Measurements from ENCODE around the gene CPXM1. TPM values are rescaled to one million over a fixed set of nuclear protein-coding genes. Genes with fewer than 3 reads are reported as not detected.

Gene CPXM1
- total and polyA plus RNA-seq, 9 of the 15 experiments (the other 6 are each of a cell fraction or from before 2014, with no cell fraction given), result 0.04 to 1.1 (median 0.37) TPM; not detected in 2

GRCh38 chr20:2794866-2795447 lies 5.5 kb downstream of the CPXM1 start (continued):
- TF ChIP-seq, protein P1, sequence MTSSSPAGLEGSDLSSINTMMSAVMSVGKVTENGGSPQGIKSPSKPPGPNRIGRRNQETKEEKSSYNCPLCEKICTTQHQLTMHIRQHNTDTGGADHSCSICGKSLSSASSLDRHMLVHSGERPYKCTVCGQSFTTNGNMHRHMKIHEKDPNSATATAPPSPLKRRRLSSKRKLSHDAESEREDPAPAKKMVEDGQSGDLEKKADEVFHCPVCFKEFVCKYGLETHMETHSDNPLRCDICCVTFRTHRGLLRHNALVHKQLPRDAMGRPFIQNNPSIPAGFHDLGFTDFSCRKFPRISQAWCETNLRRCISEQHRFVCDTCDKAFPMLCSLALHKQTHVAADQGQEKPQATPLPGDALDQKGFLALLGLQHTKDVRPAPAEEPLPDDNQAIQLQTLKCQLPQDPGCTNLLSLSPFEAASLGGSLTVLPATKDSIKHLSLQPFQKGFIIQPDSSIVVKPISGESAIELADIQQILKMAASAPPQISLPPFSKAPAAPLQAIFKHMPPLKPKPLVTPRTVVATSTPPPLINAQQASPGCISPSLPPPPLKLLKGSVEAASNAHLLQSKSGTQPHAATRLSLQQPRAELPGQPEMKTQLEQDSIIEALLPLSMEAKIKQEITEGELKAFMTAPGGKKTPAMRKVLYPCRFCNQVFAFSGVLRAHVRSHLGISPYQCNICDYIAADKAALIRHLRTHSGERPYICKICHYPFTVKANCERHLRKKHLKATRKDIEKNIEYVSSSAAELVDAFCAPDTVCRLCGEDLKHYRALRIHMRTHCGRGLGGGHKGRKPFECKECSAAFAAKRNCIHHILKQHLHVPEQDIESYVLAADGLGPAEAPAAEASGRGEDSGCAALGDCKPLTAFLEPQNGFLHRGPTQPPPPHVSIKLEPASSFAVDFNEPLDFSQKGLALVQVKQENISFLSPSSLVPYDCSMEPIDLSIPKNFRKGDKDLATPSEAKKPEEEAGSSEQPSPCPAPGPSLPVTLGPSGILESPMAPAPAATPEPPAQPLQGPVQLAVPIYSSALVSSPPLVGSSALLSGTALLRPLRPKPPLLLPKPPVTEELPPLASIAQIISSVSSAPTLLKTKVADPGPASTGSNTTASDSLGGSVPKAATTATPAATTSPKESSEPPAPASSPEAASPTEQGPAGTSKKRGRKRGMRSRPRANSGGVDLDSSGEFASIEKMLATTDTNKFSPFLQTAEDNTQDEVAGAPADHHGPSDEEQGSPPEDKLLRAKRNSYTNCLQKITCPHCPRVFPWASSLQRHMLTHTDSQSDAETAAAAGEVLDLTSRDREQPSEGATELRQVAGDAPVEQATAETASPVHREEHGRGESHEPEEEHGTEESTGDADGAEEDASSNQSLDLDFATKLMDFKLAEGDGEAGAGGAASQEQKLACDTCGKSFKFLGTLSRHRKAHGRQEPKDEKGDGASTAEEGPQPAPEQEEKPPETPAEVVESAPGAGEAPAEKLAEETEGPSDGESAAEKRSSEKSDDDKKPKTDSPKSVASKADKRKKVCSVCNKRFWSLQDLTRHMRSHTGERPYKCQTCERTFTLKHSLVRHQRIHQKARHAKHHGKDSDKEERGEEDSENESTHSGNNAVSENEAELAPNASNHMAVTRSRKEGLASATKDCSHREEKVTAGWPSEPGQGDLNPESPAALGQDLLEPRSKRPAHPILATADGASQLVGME (CRISPR knock-in tag; IDR thresholded peaks at IDR 0.05), result no peak
- TF ChIP-seq, protein P2, sequence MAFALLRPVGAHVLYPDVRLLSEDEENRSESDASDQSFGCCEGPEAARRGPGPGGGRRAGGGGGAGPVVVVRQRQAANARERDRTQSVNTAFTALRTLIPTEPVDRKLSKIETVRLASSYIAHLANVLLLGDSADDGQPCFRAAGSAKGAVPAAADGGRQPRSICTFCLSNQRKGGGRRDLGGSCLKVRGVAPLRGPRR (CRISPR knock-in tag; IDR thresholded peaks at IDR 0.05), result no peak
- TF ChIP-seq ZNF583 (CRISPR knock-in tag; IDR thresholded peaks at IDR 0.05), result no peak
- TF ChIP-seq ZBTB9 (CRISPR knock-in tag; IDR thresholded peaks at IDR 0.05), result no peak

All from K562 (cell line).